ENCODE measurements around the gene ETV3L.
A peak's percentile ranks its signal among the peaks of the same experiment; 100 is the strongest.

ETV3L gene

DNA sequence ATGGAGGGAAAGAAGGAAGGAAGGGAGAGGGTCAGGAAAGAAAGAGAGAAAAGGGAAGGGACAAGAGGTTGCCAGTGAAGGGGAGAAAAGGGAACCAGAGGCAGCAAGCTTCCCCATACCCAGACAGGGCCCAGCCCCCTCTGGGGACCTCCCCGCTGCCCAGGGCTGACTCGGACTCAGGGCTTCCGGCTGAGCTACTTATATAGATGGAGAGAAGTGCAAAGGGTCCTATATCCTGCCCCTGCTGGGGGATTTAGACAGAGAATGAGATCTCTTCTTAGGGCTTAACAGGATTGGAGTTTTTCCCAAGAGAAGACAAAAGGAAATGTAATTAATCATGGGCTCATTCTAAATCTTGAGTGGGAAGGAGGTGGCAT lies at the start of gene ETV3L:
Gene ETV3L, minus strand, starts transcription at position 176 of the 377 bp plus-strand sequence. CDS start 285 bp downstream, outside the sequence.
- DNase-seq (ENCODE audit: low read depth, low spot score) = no peak

DNA sequence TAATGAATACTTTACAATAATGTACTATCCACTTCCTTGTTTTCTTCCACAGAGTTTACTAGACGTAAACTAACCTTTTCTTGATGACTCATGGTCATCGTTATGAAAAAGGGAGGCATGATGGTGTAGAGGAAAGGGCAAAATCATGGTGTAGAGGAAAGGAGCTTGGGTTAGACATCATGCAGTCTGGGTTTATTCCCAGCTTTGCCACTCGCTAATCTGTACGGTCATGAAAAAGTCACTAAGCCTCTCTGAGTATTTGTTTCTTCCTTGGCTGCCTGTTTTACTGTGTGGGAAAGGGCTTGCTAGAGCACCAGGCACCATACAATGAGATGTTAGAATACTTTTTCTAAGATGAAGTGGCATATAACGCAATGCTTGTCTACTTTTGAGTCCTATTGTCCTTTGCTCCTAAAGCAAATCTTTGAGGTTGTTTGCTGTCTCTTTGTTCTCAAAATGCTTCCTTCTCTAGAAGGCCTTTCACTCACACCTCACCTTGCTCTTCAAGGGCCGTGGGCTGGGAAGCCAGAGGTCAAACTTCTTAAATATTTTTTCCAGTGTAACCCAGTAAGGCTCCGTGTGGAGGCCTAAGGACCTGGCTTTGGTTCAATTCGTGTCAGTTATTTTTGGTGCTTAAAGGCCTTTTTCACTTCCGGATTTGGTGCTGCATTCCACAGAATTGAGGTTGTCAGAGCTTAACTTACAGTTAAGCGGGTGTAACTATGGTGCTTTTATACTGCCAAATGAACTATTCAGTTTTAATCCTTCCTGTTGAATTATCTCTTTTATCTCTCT lies 48.5 kb upstream of the ETV3L start:
- DNase-seq (ENCODE audit: low read depth, low spot score) = no peak

DNA sequence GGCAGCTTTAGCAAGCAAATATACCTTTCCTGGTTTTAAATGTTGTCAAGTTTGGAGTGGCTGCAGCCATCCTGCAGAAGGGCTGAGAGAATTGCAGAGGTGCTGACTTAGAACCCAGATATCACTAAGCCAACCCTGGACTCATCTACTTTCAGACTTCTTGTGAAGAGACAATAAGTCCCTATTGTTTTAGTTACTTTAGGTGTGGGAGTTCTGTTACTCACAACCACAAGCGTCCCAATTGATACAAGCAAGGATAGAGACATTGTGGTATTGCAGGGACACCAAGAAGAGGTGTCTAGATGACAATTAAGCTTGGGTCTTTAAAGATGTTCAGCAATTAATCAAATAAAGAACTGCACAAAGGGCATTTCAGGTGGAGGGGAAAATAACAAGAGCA lies 47.4 kb upstream of the ETV3L start:
- no peak for DNase-seq (ENCODE audit: low read depth, low spot score)

DNA sequence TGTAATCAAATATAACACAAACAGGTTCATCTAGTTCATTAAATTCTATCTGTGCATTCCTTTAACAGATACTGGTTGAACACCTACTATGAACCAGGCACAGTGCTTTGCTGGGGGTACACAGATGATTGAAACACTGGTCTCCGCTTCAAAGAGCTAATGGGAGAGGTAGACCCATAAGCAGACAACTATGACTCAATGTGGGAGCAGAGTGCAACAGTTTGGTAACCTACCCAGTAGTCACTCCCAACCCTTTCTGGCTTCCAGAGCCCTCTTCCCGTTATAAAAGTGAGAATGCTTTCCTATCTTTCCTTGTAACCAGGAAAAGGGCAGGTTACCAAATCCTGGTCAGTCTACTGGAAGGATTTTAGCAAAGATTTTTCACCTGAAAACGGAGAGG lies 46.6 kb upstream of the ETV3L start:
- no peak for DNase-seq (ENCODE audit: low read depth, low spot score)

DNA sequence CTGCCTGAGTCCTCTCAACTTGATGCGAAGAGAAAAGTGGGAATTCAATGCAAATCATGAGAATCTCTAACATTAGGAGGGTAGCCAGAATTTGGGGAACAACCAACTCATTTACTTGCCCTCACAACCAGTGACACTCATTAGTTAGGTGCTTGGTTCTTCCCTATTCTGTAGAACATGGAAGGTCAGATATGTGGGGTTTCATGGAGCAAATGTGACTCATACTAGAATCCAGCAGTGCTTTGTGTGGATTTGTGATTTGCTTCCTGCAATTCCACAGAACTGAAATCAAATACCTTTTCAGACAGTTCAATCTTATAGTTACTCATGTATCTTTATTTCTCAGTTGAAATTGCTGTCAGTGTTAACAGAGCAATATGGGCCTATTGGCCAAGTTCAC lies 45.5 kb upstream of the ETV3L start:
- no peak for DNase-seq (ENCODE audit: low read depth, low spot score)

DNA sequence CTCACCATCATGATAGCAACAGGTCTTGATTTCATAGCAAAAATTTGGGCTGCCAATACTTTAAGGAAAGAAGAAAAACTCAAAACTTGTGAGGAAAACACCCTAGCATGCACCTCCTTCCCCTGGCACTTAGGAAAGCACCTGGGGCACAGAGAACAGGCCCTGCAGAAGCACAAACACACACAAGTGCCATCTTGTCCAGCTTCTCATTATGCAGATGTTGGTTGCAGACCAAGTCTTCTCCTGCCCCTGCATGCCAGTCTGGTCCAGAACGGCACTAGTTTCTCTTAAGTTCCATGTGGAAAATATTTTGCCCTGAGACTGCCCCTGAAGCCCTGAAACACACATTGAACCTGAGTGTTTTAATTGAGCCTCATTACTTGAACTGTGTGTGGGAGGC lies 44.9 kb upstream of the ETV3L start:
- DNase-seq (ENCODE audit: low read depth, low spot score) = no peak

DNA sequence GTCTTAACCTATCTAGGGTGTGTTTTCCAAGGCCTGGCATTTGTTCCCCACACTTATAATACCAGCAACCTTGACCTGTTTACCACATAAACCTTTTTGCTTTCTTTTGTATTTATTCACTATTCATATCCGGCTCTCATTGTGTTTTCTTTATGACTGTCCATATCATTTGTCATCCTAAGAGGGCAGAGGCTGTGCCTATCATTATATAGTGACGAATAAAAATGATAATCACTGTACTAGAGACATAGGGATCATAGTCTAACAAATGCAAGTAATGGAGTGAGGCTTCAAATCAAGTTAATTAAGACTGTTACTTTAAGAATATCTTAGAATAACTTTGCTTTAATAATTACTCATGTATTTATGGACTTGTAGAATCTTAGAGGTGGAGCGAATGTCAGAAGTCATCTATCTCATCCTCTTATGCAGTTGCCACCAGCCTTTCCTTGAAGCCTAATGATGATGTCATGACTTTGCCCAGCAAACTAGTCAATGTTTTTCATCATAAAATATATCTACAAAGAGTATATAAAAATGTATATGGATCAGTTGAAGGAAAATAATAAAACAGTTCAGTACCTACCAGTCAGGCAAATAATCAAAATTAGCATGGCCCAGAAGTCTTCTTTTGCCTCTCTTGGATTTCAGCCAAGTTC lies 43.3 kb upstream of the ETV3L start:
- no peak for DNase-seq (ENCODE audit: low read depth, low spot score)

DNA sequence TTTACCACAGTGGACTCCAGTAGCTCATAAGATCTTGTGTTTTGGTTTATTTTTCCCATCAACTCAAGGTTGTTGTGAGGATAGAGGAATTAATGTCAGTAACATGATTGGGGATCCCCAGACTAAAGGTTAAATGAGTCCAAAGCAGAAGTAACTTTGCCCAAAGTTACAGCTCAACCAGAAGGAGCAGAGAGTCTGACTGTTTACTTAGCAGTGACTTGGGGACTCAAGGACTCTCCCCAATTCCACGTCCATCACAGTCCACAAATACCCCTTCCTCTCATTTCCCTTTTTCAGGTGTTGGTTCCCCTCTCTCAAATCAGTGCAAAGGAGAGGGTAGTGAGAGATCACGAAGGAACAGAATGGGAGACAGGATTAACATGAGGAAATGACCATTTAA lies 42.6 kb upstream of the ETV3L start:
- DNase-seq (ENCODE audit: low read depth, low spot score) = no peak

DNA sequence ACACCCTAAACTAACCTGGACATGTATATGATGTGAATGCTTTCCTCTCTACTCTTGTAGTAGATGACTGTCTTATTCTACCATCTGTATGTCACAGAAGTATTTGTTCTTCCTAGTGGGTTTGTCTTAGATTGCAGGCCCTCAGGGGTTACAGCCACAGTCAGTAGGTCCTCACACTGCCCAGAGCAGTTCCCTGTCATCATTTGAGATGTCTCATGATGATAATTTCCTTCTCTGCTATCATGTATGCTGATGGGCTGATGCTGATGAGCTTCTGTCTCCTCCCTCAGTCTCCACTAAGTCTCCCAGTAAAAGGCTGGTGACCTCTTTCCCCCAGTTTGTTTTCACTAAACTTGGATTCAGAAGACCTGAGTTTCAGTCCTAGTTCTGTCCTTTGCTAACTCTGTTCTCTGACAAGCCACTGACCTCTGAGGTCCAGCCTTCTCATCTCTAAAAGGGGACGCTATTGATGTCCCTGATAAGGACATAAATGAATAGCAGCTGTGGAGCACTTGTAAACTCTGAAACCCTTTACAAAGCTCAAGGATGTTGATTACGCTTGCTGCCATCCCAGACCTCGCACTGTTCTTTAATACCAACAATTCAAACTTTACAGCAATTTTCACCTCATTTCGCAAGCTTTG lies 41.7 kb upstream of the ETV3L start:
- no peak for DNase-seq (ENCODE audit: low read depth, low spot score)

DNA sequence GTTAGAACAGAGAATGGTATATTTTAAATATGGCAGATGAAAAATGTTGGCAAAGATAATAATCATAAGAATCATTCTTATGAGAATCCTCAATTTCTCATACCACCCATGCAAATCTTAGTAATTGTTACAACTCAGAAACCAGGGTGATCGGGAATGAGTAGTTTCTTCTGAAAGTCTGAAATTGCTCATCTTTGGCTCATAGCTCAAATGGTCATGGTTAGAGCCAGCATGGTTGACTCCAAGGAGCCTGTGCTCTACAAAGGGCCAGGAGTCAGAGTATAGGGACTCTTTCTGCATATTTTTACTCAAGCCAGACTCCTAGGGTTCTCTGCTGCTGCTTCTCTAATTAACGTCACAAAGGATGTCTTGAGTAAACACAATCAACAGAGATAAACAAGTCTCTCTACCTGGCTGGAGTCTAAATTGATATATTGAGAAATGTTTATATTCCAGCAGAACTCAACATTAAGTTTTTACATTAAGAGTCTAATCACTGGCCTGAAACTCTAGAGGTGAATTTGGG lies 40.5 kb upstream of the ETV3L start:
- DNase-seq (ENCODE audit: low read depth, low spot score) = no peak

DNA sequence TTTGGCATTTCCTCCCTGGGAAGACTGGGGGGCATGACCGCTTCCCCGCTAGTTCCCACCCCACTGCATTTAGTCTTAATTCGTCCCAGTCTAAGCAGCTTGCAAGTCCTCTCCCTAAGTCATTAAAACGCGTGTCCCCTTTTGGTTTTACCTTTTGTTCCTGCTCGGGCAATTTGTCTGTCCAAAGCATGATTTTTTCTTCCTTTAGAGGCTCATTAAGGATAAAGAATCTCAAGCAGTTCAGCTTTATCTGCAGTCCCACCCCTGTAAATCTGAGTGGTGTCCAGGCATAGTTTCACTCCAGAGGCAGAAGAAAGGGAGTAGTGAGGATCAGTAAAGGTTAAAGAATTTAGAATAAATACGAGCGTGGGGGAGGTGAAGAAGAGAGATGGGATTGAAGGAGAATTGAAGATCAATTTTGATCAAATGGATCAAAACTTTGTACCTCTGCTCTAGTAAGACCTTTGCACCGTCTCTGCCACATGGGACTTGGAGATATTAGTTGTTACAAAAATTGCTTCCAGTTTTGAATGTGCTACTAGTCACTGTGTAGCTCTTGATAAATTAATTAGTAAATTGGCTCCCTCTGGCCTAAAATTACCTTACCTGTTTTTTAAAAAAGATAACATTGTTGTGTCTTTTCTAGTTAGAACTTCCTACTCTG lies 39.6 kb upstream of the ETV3L start:
- no peak for DNase-seq (ENCODE audit: low read depth, low spot score)

DNA sequence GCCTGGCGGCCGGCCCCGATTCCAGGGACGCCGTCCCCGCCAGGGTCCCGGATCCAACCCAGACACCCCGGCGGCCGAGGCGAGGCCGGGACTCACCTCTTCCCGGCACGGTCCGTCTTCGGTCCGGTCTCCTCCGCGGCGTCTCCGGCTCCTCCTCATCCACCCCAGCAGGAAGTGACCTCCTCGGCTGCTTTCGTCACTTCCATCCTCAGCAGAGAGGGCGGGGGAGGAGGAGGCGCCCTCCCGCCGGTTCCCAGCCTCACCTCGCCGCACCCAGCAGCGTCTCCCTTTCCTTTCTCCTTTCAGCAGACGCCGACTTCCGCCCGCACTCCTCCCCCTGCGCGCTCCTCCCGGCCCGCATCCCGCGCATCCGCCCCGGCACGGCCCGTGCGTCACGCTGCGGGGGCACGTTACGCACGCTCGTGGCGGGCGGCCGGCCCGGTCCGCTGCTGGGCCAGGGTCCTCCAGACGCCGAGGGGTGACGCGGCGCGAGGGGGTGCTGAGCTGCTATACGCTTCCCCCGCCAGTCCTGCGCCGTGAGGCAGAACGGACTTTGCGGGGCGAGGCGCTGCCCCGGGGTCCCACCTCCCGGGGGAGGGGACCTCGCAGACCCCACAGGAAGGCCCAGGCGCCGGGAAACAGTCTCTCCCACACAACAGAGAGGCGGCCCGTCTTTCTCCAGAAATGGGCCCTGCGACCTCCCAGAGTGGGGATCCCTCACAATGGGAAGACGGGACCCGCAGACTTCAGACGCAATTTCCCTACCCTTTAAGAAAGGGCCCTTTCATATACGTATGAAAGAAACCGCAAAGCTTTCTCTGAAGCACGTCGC lies 38.8 kb upstream of the ETV3L start, which contains the start of gene ETV3:
Gene ETV3, minus strand, starts transcription at position 176 of the 832 bp plus-strand sequence. CDS start 2,043 bp downstream, outside the sequence.
- peak; percentile 63 for DNase-seq (ENCODE audit: low read depth, low spot score)

DNA sequence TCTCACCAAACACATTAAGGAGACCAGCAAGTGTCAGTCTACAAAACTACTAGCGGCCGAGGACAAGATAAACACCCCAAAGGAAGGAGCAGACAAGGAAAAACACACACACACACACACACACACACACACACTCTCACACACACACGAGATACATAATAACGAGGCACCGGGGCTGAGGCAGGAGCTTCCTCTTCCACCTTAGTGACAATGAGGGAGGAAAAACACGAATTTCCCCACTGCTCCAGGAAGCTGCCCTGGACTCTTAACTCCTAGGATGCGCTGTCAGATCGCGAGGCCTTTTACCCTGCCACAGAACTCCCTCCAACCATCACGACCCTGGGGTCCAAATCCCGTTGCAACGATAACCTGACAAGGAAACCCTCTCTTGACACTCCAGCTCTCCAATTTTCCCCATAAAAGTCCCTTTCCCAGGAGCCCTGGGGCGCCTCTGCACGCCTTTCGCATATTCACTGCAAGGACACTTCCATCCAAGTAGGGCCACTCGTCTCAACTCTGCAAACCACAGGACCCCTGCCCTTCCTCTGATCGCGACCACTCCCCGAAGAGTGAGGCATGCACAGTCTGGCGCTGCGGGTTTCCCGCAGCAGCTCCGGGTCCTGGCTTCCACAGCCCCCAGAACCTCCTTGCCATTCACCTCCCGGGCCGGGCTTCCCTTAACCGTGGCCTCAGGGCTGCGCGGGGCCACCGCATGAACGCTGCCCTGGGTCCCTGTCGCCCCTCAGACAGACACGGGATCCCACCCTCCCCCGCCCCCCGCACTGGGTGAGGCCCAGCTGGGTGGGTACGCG lies 38.0 kb upstream of the ETV3L start:
- no peak for DNase-seq (ENCODE audit: low read depth, low spot score)

DNA sequence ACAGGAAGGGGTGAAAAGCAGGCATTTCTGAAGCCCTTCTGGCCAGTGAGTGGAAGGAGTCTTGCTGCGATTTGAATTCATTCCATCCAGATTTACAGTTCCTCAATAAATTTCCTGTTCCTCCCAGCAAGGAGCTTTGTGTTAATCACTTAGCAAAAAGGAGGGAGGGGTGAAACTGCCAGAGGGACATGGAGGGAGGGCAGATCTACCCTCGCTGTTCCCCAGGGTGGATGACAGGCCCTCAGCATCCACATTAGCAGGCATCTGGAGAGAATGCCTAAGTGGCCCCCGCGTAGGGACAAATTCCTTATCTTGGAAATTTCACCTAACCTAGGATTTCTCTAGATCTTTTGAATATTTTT lies 37.4 kb upstream of the ETV3L start:
- no peak for DNase-seq (ENCODE audit: low read depth, low spot score)

DNA sequence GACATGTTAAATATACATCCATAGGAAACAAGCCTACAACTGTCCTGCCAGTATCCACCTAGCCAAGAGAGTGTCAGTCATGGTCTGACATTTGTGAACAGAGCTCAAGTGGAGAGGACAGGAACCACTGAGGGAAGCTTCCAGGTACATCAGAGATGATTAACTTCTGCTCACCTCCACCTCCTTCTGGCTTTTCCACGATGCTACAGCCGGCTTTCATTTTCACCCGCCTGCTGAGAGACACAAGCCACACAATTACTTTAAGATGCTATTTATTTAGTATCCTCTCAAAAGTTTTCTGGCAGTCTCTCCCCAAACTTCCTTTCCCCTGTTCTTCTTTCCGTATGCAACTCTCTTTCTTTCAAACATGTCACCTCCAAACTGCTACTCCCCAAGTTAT lies 36.5 kb upstream of the ETV3L start:
- DNase-seq (ENCODE audit: low read depth, low spot score) = no peak

DNA sequence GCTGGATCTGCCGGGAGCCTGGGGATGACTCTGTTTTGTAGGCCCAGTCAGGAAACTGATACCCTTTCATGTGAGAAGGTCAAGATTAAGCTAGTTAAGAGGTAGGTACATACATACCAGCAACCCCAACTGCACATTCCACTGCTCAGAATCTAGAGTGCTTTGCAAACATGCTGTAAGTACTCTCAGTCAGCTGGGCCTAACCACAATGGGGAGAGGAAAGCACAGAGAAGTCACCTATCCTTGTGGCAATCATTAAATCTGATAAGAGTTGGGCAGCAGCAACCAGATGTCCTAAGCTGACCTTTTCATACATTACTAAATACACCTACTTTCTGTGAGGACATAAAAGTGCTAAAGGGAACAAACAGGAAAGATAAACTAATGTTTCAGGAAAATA lies 36.0 kb upstream of the ETV3L start:
- DNase-seq (ENCODE audit: low read depth, low spot score) = no peak

DNA sequence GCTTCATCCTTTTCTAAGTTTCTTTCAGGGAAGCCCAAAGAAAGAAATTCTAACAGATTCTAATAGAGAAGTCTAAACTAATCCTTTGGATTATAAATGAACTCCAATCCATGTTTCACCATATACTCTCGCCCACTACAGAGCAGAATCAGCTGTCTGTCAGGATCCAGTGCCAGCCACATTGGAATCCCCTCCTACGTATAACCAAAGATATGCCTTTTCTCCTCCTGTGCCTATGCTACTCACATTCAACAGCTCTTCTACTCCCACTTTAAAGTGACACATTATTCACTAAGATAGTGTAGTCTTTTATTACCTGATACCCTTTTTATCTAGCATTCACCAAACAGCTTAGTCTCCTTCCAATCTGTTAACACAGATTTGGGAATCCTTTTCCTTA lies 35.5 kb upstream of the ETV3L start:
- no peak for DNase-seq (ENCODE audit: low read depth, low spot score)

DNA sequence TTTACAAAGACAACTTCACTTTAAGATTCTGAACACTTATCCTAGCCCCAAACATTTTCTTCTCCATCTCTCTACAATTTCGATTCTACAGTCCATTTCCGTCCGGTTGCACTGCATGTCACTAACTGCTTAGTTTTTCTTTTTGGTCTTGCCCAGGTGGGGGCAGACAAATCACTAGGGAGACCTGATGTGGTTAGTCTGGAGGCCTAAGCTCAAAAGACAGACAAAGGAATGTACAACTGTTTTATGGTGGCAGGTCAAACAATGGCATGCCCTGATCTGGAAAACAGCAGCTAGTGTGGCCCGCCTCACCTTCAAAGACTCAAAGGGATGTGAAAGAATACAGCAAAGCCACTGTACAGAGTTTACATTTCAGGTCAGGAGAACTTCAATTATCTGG lies 34.8 kb upstream of the ETV3L start:
- DNase-seq (ENCODE audit: low read depth, low spot score) = no peak

DNA sequence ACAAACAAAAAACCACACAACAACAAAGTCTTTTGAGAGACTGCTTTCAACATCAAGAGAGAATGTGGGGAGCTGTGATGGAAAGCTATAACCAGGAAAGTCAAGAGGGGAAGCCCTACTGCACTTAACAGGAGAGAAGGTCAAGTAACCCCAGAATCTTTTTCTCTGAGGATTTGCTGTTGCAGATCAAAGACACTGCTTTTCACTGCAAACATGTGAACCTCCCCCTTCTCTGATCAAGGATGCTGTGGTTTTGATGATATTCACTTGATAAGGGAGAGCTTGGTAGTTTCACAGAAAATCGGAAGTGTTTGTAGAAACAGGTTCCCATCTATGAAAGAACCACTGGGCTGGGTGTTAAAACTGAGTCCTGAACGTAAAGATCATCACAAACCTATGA lies 33.8 kb upstream of the ETV3L start:
- DNase-seq (ENCODE audit: low read depth, low spot score) = no peak

DNA sequence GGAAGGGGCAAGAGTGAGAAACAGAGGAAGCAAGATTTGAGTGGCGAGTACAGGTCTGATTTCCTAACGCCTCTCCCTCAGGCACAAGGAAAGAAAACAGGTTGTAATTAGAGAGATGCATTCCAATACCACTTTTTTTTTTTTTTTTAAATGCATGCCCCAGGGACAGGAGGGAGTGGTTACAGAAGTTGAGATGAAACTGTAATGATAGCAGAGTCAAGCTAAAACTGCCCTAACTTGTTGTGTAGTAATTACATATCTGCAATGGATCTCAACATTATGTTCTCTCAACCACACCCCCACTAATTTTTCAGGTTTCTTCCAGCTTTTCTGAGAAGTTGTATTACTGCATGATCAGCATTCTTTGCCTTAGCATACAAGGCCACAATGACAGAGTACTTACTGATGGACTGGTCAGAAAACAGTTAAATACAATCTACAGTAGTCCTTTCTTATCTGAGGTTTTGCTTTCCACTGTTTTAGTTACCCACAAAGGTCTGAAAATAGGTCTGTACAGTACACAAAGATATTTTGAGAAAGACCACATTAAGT lies 33.1 kb upstream of the ETV3L start:
- no peak for DNase-seq (ENCODE audit: low read depth, low spot score)

Data from iPS DF 19.7 (cell line).